ENCODE results near the gene VPS8.

- no peak for TF ChIP-seq CTCF (IDR thresholded peaks at IDR 0.05 in 2 of 3, conservative IDR thresholded peaks at IDR 0.05 in 1 of 3; ENCODE audit: borderline replicate concordance in 1 of 3, insufficient read depth in 1 of 3, low read depth in 2 of 3, low read length in 2 of 3)
- TF ChIP-seq POLR2AphosphoS5 (IDR thresholded peaks at IDR 0.05; ENCODE audit: low read depth, low read length): no peak
- TF ChIP-seq CEBPB (IDR thresholded peaks at IDR 0.05; ENCODE audit: low read depth): no peak
- no peak for TF ChIP-seq EZH2 (IDR thresholded peaks at IDR 0.05)
- no peak for TF ChIP-seq YY1 (IDR thresholded peaks at IDR 0.05; ENCODE audit: extremely low read depth, insufficient replicate concordance, low read depth, low read length)
- no peak for TF ChIP-seq ZNF274 (IDR thresholded peaks at IDR 0.05; ENCODE audit: low read depth, low read length)
- TF ChIP-seq EGR1 (IDR thresholded peaks at IDR 0.05; ENCODE audit: low read depth): no peak
- no peak for TF ChIP-seq ZFX (IDR thresholded peaks at IDR 0.05)
- TF ChIP-seq, protein P1, sequence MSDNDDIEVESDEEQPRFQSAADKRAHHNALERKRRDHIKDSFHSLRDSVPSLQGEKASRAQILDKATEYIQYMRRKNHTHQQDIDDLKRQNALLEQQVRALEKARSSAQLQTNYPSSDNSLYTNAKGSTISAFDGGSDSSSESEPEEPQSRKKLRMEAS (IDR thresholded peaks at IDR 0.05): no peak
- TF ChIP-seq EZH2phosphoT487 (IDR thresholded peaks at IDR 0.05; ENCODE audit: borderline replicate concordance): no peak
- TF ChIP-seq REST (IDR thresholded peaks at IDR 0.05; ENCODE audit: low read depth): no peak
Measured at GRCh38 chr3:185084402-185084801, 272.4 kb downstream of the VPS8 start.

Data from HCT116 (cell line).